HepG2 (cell line): Measurements from ENCODE around the gene RAB22A. TPM values are rescaled to one million over a fixed set of nuclear protein-coding genes. Genes with fewer than 3 reads are reported as not detected.

ENCODE experiments used
- ATAC-seq: fragments of 200-7000 bp; cut with Tn5 transposase; 3 replicates; pipeline ENCODE4 v1.9.1; 2020; ENCODE audit warnings: mild to moderate bottlenecking, moderate library complexity
- BruUV-seq: library from RNA; stranded (reverse); fragments of 400-500 nt; replicated peaks from 2 replicates; lab custom pipeline; 2021; lab: Mats Ljungman, UMichigan
- CTCF ChIA-PET: fragments of 300-600 bp; formaldehyde crosslinking; extraction: SDS; loops from one replicate; lab custom pipeline; 2021; ENCODE audit warnings: low total read pairs, inconsistent platforms, low intra/inter-chr PET ratio; lab: Yijun Ruan, JAX
- POLR2A ChIA-PET: fragments of 350-600 bp; sonication (Branson Sonifier 250); formaldehyde crosslinking; loops from one replicate; lab custom pipeline; 2020; ENCODE audit warnings: antibody characterized with exemption, inconsistent platforms; lab: Yijun Ruan, JAX
- DNase-seq: peaks from one replicate; pipeline ENCODE4 v3.0.0-alpha.2; 2015; ENCODE audit warnings: low spot score
- FAIRE-seq: peaks from 3 replicates; lab custom pipeline; 2011; peaks lifted over from hg19 to GRCh38; lab: Jason Lieb, UNC
- H2AFZ ChIP-seq: one replicate; pipeline ENCODE4 v1.6.1; 2011; ENCODE audit warnings: low read length, inconsistent platforms
- H3K27ac ChIP-seq: fragments of 300-600 bp; 3 replicates; pipeline ENCODE4 v1.8.0; 2011; ENCODE audit warnings: mixed run types, mild to moderate bottlenecking, mixed read lengths, low read length, inconsistent platforms; ENCODE audit not compliant: insufficient read depth; ENCODE audit errors: extremely low read length
- H3K27me3 ChIP-seq, 2 experiments: fragments of 200-600 bp in 1 of 2; 2 replicates in 1 of 2; 3 replicates in 1 of 2; pipeline versions ENCODE4 v1.6.0 to v1.8.0; 2011; ENCODE audit warnings: low read length in 2 of 2, mild to moderate bottlenecking in 2 of 2, moderate library complexity in 2 of 2, inconsistent platforms in 1 of 2; ENCODE audit not compliant: insufficient read depth in 2 of 2, control insufficient read depth in 1 of 2
- H3K36me3 ChIP-seq, 2 experiments: fragments of 200-600 bp in 1 of 2; replicated peaks in 1 of 2; 2 replicates in 1 of 2; 3 replicates in 1 of 2; pipeline versions ENCODE4 v1.5.1 to v1.8.0; 2011; ENCODE audit warnings: low read length in 2 of 2, inconsistent platforms in 1 of 2; ENCODE audit not compliant: insufficient read depth in 2 of 2, control insufficient read depth in 1 of 2
- H3K4me1 ChIP-seq: 2 replicates; pipeline ENCODE4 v1.5.1; 2012; ENCODE audit warnings: low read length, inconsistent platforms; ENCODE audit not compliant: insufficient read depth
- H3K4me2 ChIP-seq: 2 replicates; pipeline ENCODE4 v1.6.0; 2011; ENCODE audit warnings: low read depth, low read length, inconsistent platforms
- H3K4me3 ChIP-seq, 3 experiments: fragments of 200-600 bp in 1 of 3; sonication (generic), shearing (Covaris generic) in 1 of 3; replicated peaks in 1 of 3; 2 replicates each; pipeline ENCODE4 v1.5.1; 2011 to 2016; ENCODE audit warnings: low read length in 3 of 3, inconsistent platforms in 2 of 3, low read depth in 2 of 3, mild to moderate bottlenecking in 2 of 3, control low read depth in 1 of 3, mixed read lengths in 1 of 3; ENCODE audit not compliant: insufficient read depth in 1 of 3
- H3K79me2 ChIP-seq: one replicate; pipeline ENCODE4 v1.6.1; 2011; ENCODE audit warnings: low read length, inconsistent platforms; ENCODE audit not compliant: insufficient read depth
- H3K9ac ChIP-seq: 2 replicates; pipeline ENCODE4 v1.6.0; 2011; ENCODE audit warnings: mild to moderate bottlenecking, low read depth, low read length, inconsistent platforms; ENCODE audit not compliant: insufficient read depth
- H3K9me3 ChIP-seq: 2 replicates; pipeline ENCODE4 v1.5.1; 2012; ENCODE audit warnings: mild to moderate bottlenecking, low read length
- H4K20me1 ChIP-seq: 2 replicates; pipeline ENCODE4 v1.6.0; 2011; ENCODE audit warnings: inconsistent platforms, mild to moderate bottlenecking, low read length, moderate library complexity; ENCODE audit not compliant: insufficient read depth
- ARNTL ChIP-seq: sonication (generic); formaldehyde crosslinking; IDR thresholded peaks from 2 replicates; pipeline ENCODE4 v1.4.0; 2020; ENCODE audit warnings: mild to moderate bottlenecking, missing genetic modification reagents
- ATF7 ChIP-seq, 2 experiments: fragments of 450-650 bp in 1 of 2; sonication (generic) in 1 of 2; formaldehyde crosslinking in 1 of 2; IDR thresholded peaks; 2 replicates each; pipeline versions ENCODE4 v1.4.0 to v1.6.1; 2016 to 2020; ENCODE audit warnings: antibody characterized with exemption in 1 of 2, mild to moderate bottlenecking in 1 of 2, missing genetic modification reagents in 1 of 2
- FOXA3 ChIP-seq: IDR thresholded peaks from 2 replicates; pipeline ENCODE4 v1.6.1; 2016; ENCODE audit warnings: missing genetic modification reagents, missing compliant biosample characterization
- FOXP1 ChIP-seq, 2 experiments: fragments of 450-650 bp in 1 of 2; IDR thresholded peaks; 2 replicates each; pipeline ENCODE4 v1.6.1; 2017 to 2018; ENCODE audit warnings: antibody characterized with exemption in 1 of 2
- GABPA ChIP-seq, 2 experiments: IDR thresholded peaks; 2 replicates each; pipeline ENCODE4 v1.6.1; 2011 to 2016; ENCODE audit warnings: low read depth in 2 of 2, low read length in 1 of 2, missing biosample characterization in 1 of 2, missing genetic modification characterization in 1 of 2
- HNF4A ChIP-seq: sonication (generic); formaldehyde crosslinking; IDR thresholded peaks from 2 replicates; pipeline ENCODE4 v1.4.0; 2020; ENCODE audit warnings: missing genetic modification reagents
- HNRNPLL ChIP-seq: fragments of 200-400 bp; formaldehyde crosslinking; IDR thresholded peaks from 2 replicates; pipeline ENCODE4 v1.6.1; 2017; ENCODE audit warnings: mild to moderate bottlenecking, low read depth, low read length; ENCODE audit not compliant: poor library complexity, severe bottlenecking
- JUND ChIP-seq: sonication (generic); formaldehyde crosslinking; IDR thresholded peaks from 2 replicates; pipeline ENCODE4 v1.8.0; 2022; ENCODE audit warnings: mild to moderate bottlenecking, missing genetic modification reagents
- KDM6A ChIP-seq: IDR thresholded peaks from 2 replicates; pipeline ENCODE4 v1.6.1; 2016; ENCODE audit warnings: low read depth
- MAFK ChIP-seq, 2 experiments: IDR thresholded peaks in 1 of 2; conservative IDR thresholded peaks in 1 of 2; 2 replicates each; pipeline ENCODE4 v1.6.1; 2011; ENCODE audit warnings: improper control_type of control experiment in 2 of 2, low read length in 2 of 2
- PCBP1 ChIP-seq: fragments of 200-400 bp; formaldehyde crosslinking; IDR thresholded peaks from 2 replicates; pipeline ENCODE4 v1.6.1; 2017; ENCODE audit warnings: mild to moderate bottlenecking, low read depth, low read length, borderline replicate concordance
- SSRP1 ChIP-seq: IDR thresholded peaks from 2 replicates; pipeline ENCODE4 v1.6.1; 2016; ENCODE audit warnings: control low read depth
- TEAD2 ChIP-seq: sonication (generic); formaldehyde crosslinking; IDR thresholded peaks from 2 replicates; pipeline ENCODE4 v1.9.0; 2021; ENCODE audit warnings: missing genetic modification reagents
- U2AF2 ChIP-seq: fragments of 200-400 bp; formaldehyde crosslinking; IDR thresholded peaks from 2 replicates; pipeline ENCODE4 v1.6.1; 2017; ENCODE audit warnings: low read depth, mild to moderate bottlenecking, low read length
- ZNF234 ChIP-seq: sonication (generic); formaldehyde crosslinking; conservative IDR thresholded peaks from 2 replicates; pipeline ENCODE4 v1.5.1; 2020; ENCODE audit warnings: mild to moderate bottlenecking, missing genetic modification reagents
- ZNF552 ChIP-seq: sonication (generic); formaldehyde crosslinking; IDR thresholded peaks from 2 replicates; pipeline ENCODE4 v1.9.0; 2022; ENCODE audit warnings: missing genetic modification reagents, mild to moderate bottlenecking, borderline replicate concordance
- WGBS: methylation state at CpG from one replicate; pipeline ENCODE4 v1.1.6; 2017; ENCODE audit warnings: low lambda C conversion rate; 5-methylcytosine and 5-hydroxymethylcytosine counted together
- in situ Hi-C: cut with HindIII; loops from 2 replicates; pipeline ENCODE4 v1.10.0; 2017; ENCODE audit warnings: low pct_unique_long_range_greater_than_20kb; ENCODE audit not compliant: extremely low pct_ligation_motif_present
- intact Hi-C: fragments of 100-400 bp; cut with micrococcal nuclease; formaldehyde crosslinking; loops from one replicate; pipeline ENCODE4 v1.10.0; 2022; ENCODE audit not compliant: unreplicated experiment
- polyA plus RNA-seq, 8 experiments: library from polyadenylated mRNA; depleted of rRNA in 3 of 8; stranded (reverse) in 7 of 8; unstranded in 1 of 8; fragments of >200 nt; fragmentation: Illumina TruSeq in 4 of 8; extraction: Trizol in 4 of 8; gene quantifications; 2 replicates each; pipeline versions ENCODE4 v1.2.1 to v1.2.3, GENCODE V29; 2011 to 2016; ENCODE audit warnings: low read depth in 4 of 8, missing spikeins in 1 of 8, mixed read lengths in 1 of 8; ENCODE audit not compliant: insufficient read depth in 1 of 8
- total RNA-seq, 5 experiments: library from RNA; depleted of rRNA; stranded (reverse); fragments of >200 nt; fragmentation: Illumina TruSeq; extraction: Trizol; gene quantifications; 2 replicates each; pipeline ENCODE4 v1.2.3, GENCODE V29; 2016; ENCODE audit warnings: low read depth in 1 of 5
- TF ChIP-seq, protein P1 (sequence below): sonication (generic); formaldehyde crosslinking; conservative IDR thresholded peaks from 2 replicates; pipeline ENCODE4 v1.4.0; 2020; ENCODE audit warnings: mild to moderate bottlenecking, missing genetic modification reagents, moderate library complexity

RAB22A gene
- total and polyA plus RNA-seq, 2 of the 13 experiments (the other 11 are each of a cell fraction or from before 2014, with no cell fraction given) = 10.7 to 11.2 TPM

DNA sequence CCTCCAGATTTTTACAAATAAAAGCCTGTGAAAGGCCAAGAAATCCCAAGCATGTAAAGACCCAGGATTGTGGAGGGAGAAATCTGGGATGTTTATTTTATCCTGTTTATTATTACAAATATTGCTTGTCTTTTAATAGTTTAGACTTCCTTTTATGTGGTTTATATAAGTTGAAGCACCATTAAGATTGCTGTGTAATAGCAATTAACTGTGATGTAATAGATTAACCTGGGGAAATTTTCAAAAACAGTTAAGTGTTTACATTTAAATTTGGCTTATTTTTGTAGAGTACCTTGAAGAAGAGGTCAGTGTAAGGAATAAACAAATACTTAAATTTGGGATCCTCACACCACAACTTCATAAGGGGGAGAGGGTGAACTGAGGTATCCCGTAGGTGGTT is 106.5 kb downstream of the RAB22A start:
- Histone ChIP-seq H3K4me1 (peaks cover 21% of the 10 kb centered on the region), H3K79me2 (peaks cover 54% of the 10 kb centered on the region), H3K4me2 (no peak overlapping the region), H3K36me3 (peaks cover 17 to 37% of the 10 kb centered on the region in 2 experiments), H3K9ac (no peak overlapping the region), H3K4me3 (no peak overlapping the region), H2AFZ (no peak overlapping the region), H3K9me3 (no peaks in the 10 kb centered on the region), H4K20me1 (no peaks in the 10 kb centered on the region; the same call in 1 of the 2 replicates), H3K27me3 (no peaks in the 10 kb centered on the region), H3K27ac (no peak overlapping the region)
- BruUV-seq = no TSS peak
- intact Hi-C loops (no loop called here), in situ Hi-C loops (no loop called here)
- ATAC-seq (no peak), FAIRE-seq (no peak), DNase-seq (no peak)
- TF ChIP-seq ATF7 (IDR thresholded peaks at IDR 0.05) (no peak), ATF7 (CRISPR knock-in tag; IDR thresholded peaks at IDR 0.05) (no peak), ARNTL (no peak)
- POLR2A ChIA-PET = no interaction called here
- WGBS = 100% methylated on average over 1 of the region's 1 CpG
- CTCF ChIA-PET = no interaction called here

DNA sequence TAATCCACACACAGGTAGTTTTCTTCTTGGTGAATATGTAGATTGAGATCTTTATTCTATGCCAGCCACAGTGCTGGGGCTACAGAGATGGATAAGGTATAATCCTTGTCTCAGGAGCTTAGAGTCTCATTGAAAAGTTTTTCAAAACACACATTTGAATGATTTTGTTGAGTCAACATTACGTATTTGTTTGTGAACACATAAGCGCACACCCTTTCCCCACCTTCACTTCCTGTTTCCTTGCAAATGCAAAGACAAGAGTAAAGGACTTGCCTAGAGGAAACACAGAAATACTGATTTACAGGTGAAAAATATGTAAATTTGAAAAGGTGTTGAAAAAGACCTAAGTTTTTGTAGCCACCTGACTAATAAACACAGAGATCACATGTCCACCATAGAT is 107.3 kb downstream of the RAB22A start:
- Histone ChIP-seq H3K4me3 (no peak overlapping the region), H3K9ac (no peak overlapping the region), H3K4me2 (no peak overlapping the region), H3K27ac (no peak overlapping the region), H3K36me3 (peaks cover 19 to 43% of the 10 kb centered on the region in 2 experiments), H3K27me3 (no peaks in the 10 kb centered on the region), H3K79me2 (peaks cover 52% of the 10 kb centered on the region), H4K20me1 (no peaks in the 10 kb centered on the region; the same call in 1 of the 2 replicates), H2AFZ (no peak overlapping the region), H3K4me1 (peaks cover 21% of the 10 kb centered on the region), H3K9me3 (no peaks in the 10 kb centered on the region)
- DNase-seq (no peak), FAIRE-seq (no peak), ATAC-seq (no peak)
- intact Hi-C loops (no loop called here), in situ Hi-C loops (no loop called here)
- no TSS peak for BruUV-seq
- CTCF ChIA-PET = no interaction called here
- over 99% methylated on average over 2 of the region's 2 CpGs for WGBS
- POLR2A ChIA-PET = no interaction called here
- TF ChIP-seq PCBP1 (no peak), JUND (CRISPR knock-in tag) (no peak), SSRP1 (CRISPR knock-in tag) (no peak), FOXA3 (CRISPR knock-in tag) (peak; percentile 31), HNF4A (no peak), KDM6A (CRISPR knock-in tag) (no peak), TEAD2 (CRISPR knock-in tag) (no peak), MAFK (conservative IDR thresholded peaks at IDR 0.05 in 1 of 2, IDR thresholded peaks at IDR 0.05 in 1 of 2; ENCODE audit: low read length in 2 of 2) (peak; percentile 60 to 65; a peak in 3 of 4 replicates), GABPA (IDR thresholded peaks at IDR 0.05; ENCODE audit: low read depth, low read length) (no peak), GABPA (CRISPR knock-in tag; IDR thresholded peaks at IDR 0.05; ENCODE audit: low read depth) (peak; percentile 37; the same call in 1 of the 2 replicates), HNRNPLL (no peak), FOXP1 (IDR thresholded peaks at IDR 0.05) (no peak), FOXP1 (CRISPR knock-in tag; IDR thresholded peaks at IDR 0.05) (peak; percentile 75), ZNF552 (no peak), U2AF2 (no peak), ZNF234 (CRISPR knock-in tag) (no peak)
- TF ChIP-seq, protein P1, sequence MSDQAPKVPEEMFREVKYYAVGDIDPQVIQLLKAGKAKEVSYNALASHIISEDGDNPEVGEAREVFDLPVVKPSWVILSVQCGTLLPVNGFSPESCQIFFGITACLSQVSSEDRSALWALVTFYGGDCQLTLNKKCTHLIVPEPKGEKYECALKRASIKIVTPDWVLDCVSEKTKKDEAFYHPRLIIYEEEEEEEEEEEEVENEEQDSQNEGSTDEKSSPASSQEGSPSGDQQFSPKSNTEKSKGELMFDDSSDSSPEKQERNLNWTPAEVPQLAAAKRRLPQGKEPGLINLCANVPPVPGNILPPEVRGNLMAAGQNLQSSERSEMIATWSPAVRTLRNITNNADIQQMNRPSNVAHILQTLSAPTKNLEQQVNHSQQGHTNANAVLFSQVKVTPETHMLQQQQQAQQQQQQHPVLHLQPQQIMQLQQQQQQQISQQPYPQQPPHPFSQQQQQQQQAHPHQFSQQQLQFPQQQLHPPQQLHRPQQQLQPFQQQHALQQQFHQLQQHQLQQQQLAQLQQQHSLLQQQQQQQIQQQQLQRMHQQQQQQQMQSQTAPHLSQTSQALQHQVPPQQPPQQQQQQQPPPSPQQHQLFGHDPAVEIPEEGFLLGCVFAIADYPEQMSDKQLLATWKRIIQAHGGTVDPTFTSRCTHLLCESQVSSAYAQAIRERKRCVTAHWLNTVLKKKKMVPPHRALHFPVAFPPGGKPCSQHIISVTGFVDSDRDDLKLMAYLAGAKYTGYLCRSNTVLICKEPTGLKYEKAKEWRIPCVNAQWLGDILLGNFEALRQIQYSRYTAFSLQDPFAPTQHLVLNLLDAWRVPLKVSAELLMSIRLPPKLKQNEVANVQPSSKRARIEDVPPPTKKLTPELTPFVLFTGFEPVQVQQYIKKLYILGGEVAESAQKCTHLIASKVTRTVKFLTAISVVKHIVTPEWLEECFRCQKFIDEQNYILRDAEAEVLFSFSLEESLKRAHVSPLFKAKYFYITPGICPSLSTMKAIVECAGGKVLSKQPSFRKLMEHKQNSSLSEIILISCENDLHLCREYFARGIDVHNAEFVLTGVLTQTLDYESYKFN = 0 out of 2 replicates have a peak, but pooled peaks have one; percentile 3
